ENCODE measurements around the gene SLC43A3. TPM values are rescaled to one million over a fixed set of nuclear protein-coding genes. Genes with fewer than 3 reads are reported as not detected.

The SLC43A3 gene
- total RNA-seq, 1 donor from 2014 or later, result 211 TPM

GRCh38 chr11:57461841-57462489 lies 35.0 kb upstream of the SLC43A3 start:
- no peak for DNase-seq (ENCODE audit: low spot score in 2 of 2)
- H3K27ac ChIP-seq, result no peak overlapping the region
- TF ChIP-seq CTCF (IDR thresholded peaks at IDR 0.05), result no peak
- no peaks in the 10 kb centered on the region for H3K9me3 ChIP-seq
- no peak overlapping the region for H3K4me3 ChIP-seq
- intact Hi-C loops (cut with DNase I), result no loop called here
- H3K27me3 ChIP-seq, result peaks cover 28% of the 10 kb centered on the region
- H3K4me1 ChIP-seq, result peaks cover 16 to 32% of the 10 kb centered on the region in 2 donors
- no peaks in the 10 kb centered on the region for H3K36me3 ChIP-seq

- Histone ChIP-seq H3K36me3 (no peaks in the 10 kb centered on the region), H3K27ac (no peak overlapping the region), H3K4me1 (peaks cover 16 to 32% of the 10 kb centered on the region in 2 donors), H3K27me3 (peaks cover 28% of the 10 kb centered on the region), H3K4me3 (peak overlapping the region; percentile 53 to 55), H3K9me3 (no peaks in the 10 kb centered on the region)
- intact Hi-C loops (cut with DNase I), result no loop called here
- DNase-seq (ENCODE audit: low spot score in 2 of 2), result no peak
- no peak for TF ChIP-seq CTCF (IDR thresholded peaks at IDR 0.05)
Measured at GRCh38 chr11:57460758-57461749, 34.1 kb upstream of the SLC43A3 start.

GRCh38 chr11:57460022-57460757 lies 33.3 kb upstream of the SLC43A3 start, which contains the start of gene RTN4RL2:
Gene RTN4RL2 (plus strand): TSS chr11:57460528. CDS start chr11:57460866, 338 bp downstream.
- Histone ChIP-seq H3K4me1 (peaks cover 16 to 32% of the 10 kb centered on the region in 2 donors), H3K36me3 (no peaks in the 10 kb centered on the region), H3K27ac (no peak within 1 kb of the TSS), H3K9me3 (no peaks in the 10 kb centered on the region), H3K27me3 (peaks cover 28% of the 10 kb centered on the region), H3K4me3 (peak within 1 kb of the TSS; percentile 53 to 55)
- no peak for TF ChIP-seq CTCF (IDR thresholded peaks at IDR 0.05)
- DNase-seq (ENCODE audit: low spot score in 2 of 2), result no peak
- intact Hi-C loops (cut with DNase I), result no loop called here

GRCh38 chr11:57459164-57460021 lies 32.5 kb upstream of the SLC43A3 start:
- Histone ChIP-seq H3K4me1 (peaks cover 16 to 32% of the 10 kb centered on the region in 2 donors), H3K27me3 (peaks cover 28% of the 10 kb centered on the region), H3K27ac (no peak overlapping the region), H3K9me3 (no peaks in the 10 kb centered on the region), H3K4me3 (peak overlapping the region; percentile 53 to 55), H3K36me3 (no peaks in the 10 kb centered on the region)
- DNase-seq (ENCODE audit: low spot score in 2 of 2), result no peak
- no peak for TF ChIP-seq CTCF (IDR thresholded peaks at IDR 0.05)
- intact Hi-C loops (cut with DNase I), result no loop called here
